Liver (tissue), 9 donors: Measurements from ENCODE around the gene PDXK. TPM values are rescaled to one million over a fixed set of nuclear protein-coding genes. Genes with fewer than 3 reads are reported as not detected.

ENCODE experiments used
- DNase-seq: peaks from one replicate; pipeline ENCODE4 v3.0.0-alpha.2; 2017; ENCODE audit warnings: low spot score
- H3K27ac ChIP-seq, 2 donors: one replicate each; pipeline ENCODE4 v1.7.0; 2013; ENCODE audit warnings: inconsistent platforms in 2 of 2, low read length in 2 of 2, control low read depth in 1 of 2, low read depth in 1 of 2, mild to moderate bottlenecking in 1 of 2
- H3K27me3 ChIP-seq, 4 donors: one replicate each; pipeline versions ENCODE4 v1.6.1 to v1.7.0; 2013; ENCODE audit warnings: low read length in 3 of 4, inconsistent platforms in 1 of 4, mild to moderate bottlenecking in 1 of 4, moderate library complexity in 1 of 4; ENCODE audit not compliant: control insufficient read depth in 4 of 4, insufficient read depth in 4 of 4
- H3K36me3 ChIP-seq, 4 donors: one replicate each; pipeline versions ENCODE4 v1.6.1 to v1.7.0; 2013; ENCODE audit warnings: low read length in 3 of 4, mild to moderate bottlenecking in 3 of 4, low read depth in 1 of 4, moderate library complexity in 1 of 4; ENCODE audit not compliant: control insufficient read depth in 4 of 4, insufficient read depth in 3 of 4
- H3K4me1 ChIP-seq, 4 donors: one replicate each; pipeline versions ENCODE4 v1.6.1 to v1.7.0; 2013; ENCODE audit warnings: low read length in 3 of 4, mild to moderate bottlenecking in 3 of 4, moderate library complexity in 1 of 4; ENCODE audit not compliant: control insufficient read depth in 4 of 4, insufficient read depth in 4 of 4
- H3K4me3 ChIP-seq, 3 donors: one replicate each; pipeline versions ENCODE4 v1.6.1 to v1.7.0; 2013; ENCODE audit warnings: low read length in 3 of 3, control low read depth in 1 of 3, low read depth in 1 of 3, mild to moderate bottlenecking in 1 of 3
- H3K9ac ChIP-seq, 2 donors: one replicate each; pipeline ENCODE4 v1.7.0; 2013; ENCODE audit warnings: low read length in 2 of 2, mild to moderate bottlenecking in 2 of 2, moderate library complexity in 2 of 2, control low read depth in 1 of 2, low read depth in 1 of 2
- H3K9me3 ChIP-seq, 4 donors: one replicate each; pipeline versions ENCODE4 v1.6.1 to v1.7.0; 2013; ENCODE audit warnings: low read length in 3 of 4; ENCODE audit not compliant: control insufficient read depth in 4 of 4
- ATF3 ChIP-seq: IDR thresholded peaks from 2 replicates; pipeline ENCODE4 v1.6.1; 2016; ENCODE audit warnings: antibody characterized with exemption
- CTCF ChIP-seq: fragments of 150-350 bp; IDR thresholded peaks from 2 replicates; pipeline ENCODE4 v1.5.1; 2017; ENCODE audit warnings: improper control_type of control experiment, low read depth, low read length; ENCODE audit not compliant: missing input control
- EGR1 ChIP-seq, 2 donors: IDR thresholded peaks; 2 replicates each; pipeline ENCODE4 v1.6.1; 2016 to 2018; ENCODE audit warnings: antibody characterized with exemption in 2 of 2, low read depth in 2 of 2
- FOXA1 ChIP-seq: IDR thresholded peaks from 2 replicates; pipeline ENCODE4 v1.6.1; 2016; ENCODE audit warnings: antibody characterized with exemption
- FOXA2 ChIP-seq: IDR thresholded peaks from 2 replicates; pipeline ENCODE4 v1.6.1; 2016; ENCODE audit warnings: antibody characterized with exemption
- GABPA ChIP-seq, 2 donors: IDR thresholded peaks in 1 of 2; conservative IDR thresholded peaks in 1 of 2; 2 replicates each; pipeline ENCODE4 v1.6.1; 2016; ENCODE audit warnings: antibody characterized with exemption in 2 of 2, mild to moderate bottlenecking in 1 of 2, moderate library complexity in 1 of 2
- HNF4A ChIP-seq, 2 donors: conservative IDR thresholded peaks; 2 replicates each; pipeline ENCODE4 v1.6.1; 2016; ENCODE audit warnings: antibody characterized with exemption in 2 of 2, mild to moderate bottlenecking in 2 of 2
- HNF4G ChIP-seq: IDR thresholded peaks from 2 replicates; pipeline ENCODE4 v1.6.1; 2016; ENCODE audit warnings: antibody characterized with exemption
- JUND ChIP-seq, 2 donors: IDR thresholded peaks; 2 replicates each; pipeline ENCODE4 v1.6.1; 2016; ENCODE audit warnings: antibody characterized with exemption in 2 of 2
- NR2F2 ChIP-seq: IDR thresholded peaks from 2 replicates; pipeline ENCODE4 v1.6.1; 2016; ENCODE audit warnings: antibody characterized with exemption
- RAD21 ChIP-seq, 2 donors: IDR thresholded peaks; 2 replicates each; pipeline ENCODE4 v1.6.1; 2016; ENCODE audit warnings: antibody characterized with exemption in 2 of 2, mild to moderate bottlenecking in 2 of 2
- REST ChIP-seq: IDR thresholded peaks from 2 replicates; pipeline ENCODE4 v1.6.1; 2016; ENCODE audit warnings: antibody characterized with exemption, mild to moderate bottlenecking
- RXRA ChIP-seq, 2 donors: IDR thresholded peaks; 2 replicates each; pipeline ENCODE4 v1.6.1; 2017 to 2018; ENCODE audit warnings: antibody characterized with exemption in 2 of 2, mild to moderate bottlenecking in 1 of 2
- SP1 ChIP-seq: IDR thresholded peaks from 2 replicates; pipeline ENCODE4 v1.6.1; 2018; ENCODE audit warnings: antibody characterized with exemption, mild to moderate bottlenecking
- YY1 ChIP-seq: IDR thresholded peaks from 2 replicates; pipeline ENCODE4 v1.6.1; 2016; ENCODE audit warnings: antibody characterized with exemption, mild to moderate bottlenecking
- ZBTB33 ChIP-seq: IDR thresholded peaks from 2 replicates; pipeline ENCODE4 v1.6.1; 2016; ENCODE audit warnings: antibody characterized with exemption
- WGBS: extraction: QIAGEN DNeasy Blood & Tissue Kit; methylation state at CpG from one replicate; pipeline ENCODE4 v1.1.7; 2013; 5-methylcytosine and 5-hydroxymethylcytosine counted together
- polyA plus RNA-seq, 2 donors: library from polyadenylated mRNA; stranded (reverse) in 1 of 2; unstranded in 1 of 2; fragments of 200-250 nt in 1 of 2; fragments of >200 nt in 1 of 2; fragmentation: Nextera tagmentation in 1 of 2; extraction: Ambion mirVana in 1 of 2; gene quantifications; one replicate each; pipeline versions ENCODE4 v1.2.1 to v1.2.3, GENCODE V29; 2013 to 2015
- total RNA-seq, 2 donors: library from RNA; depleted of rRNA; stranded (reverse); fragments of >200 nt; gene quantifications; one replicate each; pipeline ENCODE4 v1.2.3, GENCODE V29; 2014
- donor health status: healthy.
- donor health status: healthy.
- donor health status: healthy.
- donor health status: healthy.
- donor health status: healthy.

The PDXK gene
- total and polyA plus RNA-seq, 4 donors: 20.5 to 104 (median 34.9) TPM

- H3K4me1 ChIP-seq: peaks cover 0 to 11% (median 10%) of the 10 kb centered on the region in 4 donors
- no peaks in the 10 kb centered on the region for H3K27me3 ChIP-seq
- WGBS: 94% methylated on average over 14 of the region's 14 CpGs
- no peak overlapping the region for H3K27ac ChIP-seq
- no peak for DNase-seq
- H3K4me3 ChIP-seq: no peak overlapping the region
- TF ChIP-seq REST (no peak), RAD21 (IDR thresholded peaks at IDR 0.05) (no peak), FOXA1 (no peak), SP1 (no peak), EGR1 (IDR thresholded peaks at IDR 0.05; ENCODE audit: low read depth in 2 of 2) (no peak), GABPA (IDR thresholded peaks at IDR 0.05 in 1 of 2, conservative IDR thresholded peaks at IDR 0.05 in 1 of 2) (no peak), HNF4A (conservative IDR thresholded peaks at IDR 0.05) (no peak), HNF4G (no peak), NR2F2 (no peak), ZBTB33 (no peak), ATF3 (no peak), JUND (IDR thresholded peaks at IDR 0.05) (no peak), YY1 (no peak), FOXA2 (no peak), CTCF (no peak)
- peaks cover 10 to 64% (median 29%) of the 10 kb centered on the region in 4 donors for H3K36me3 ChIP-seq
- no peak overlapping the region for H3K9ac ChIP-seq
- no peaks in the 10 kb centered on the region for H3K9me3 ChIP-seq
These were observed 75.9 kb downstream of the PDXK start for GRCh38 chr21:43794857-43795256.

- Histone ChIP-seq H3K27me3 (no peaks in the 10 kb centered on the region), H3K36me3 (peaks cover 15 to 83% (median 37%) of the 10 kb centered on the region in 4 donors), H3K4me1 (no peaks in the 10 kb centered on the region), H3K9ac (no peak overlapping the region), H3K4me3 (no peak overlapping the region), H3K9me3 (no peaks in the 10 kb centered on the region), H3K27ac (no peak overlapping the region)
- no peak for DNase-seq
- 91% methylated on average over 19 of the region's 19 CpGs for WGBS
- TF ChIP-seq FOXA1 (no peak), SP1 (no peak), HNF4A (conservative IDR thresholded peaks at IDR 0.05) (no peak), NR2F2 (no peak), REST (no peak), YY1 (no peak), ATF3 (no peak), RXRA (IDR thresholded peaks at IDR 0.05) (no peak), RAD21 (IDR thresholded peaks at IDR 0.05) (no peak), EGR1 (IDR thresholded peaks at IDR 0.05; ENCODE audit: low read depth in 2 of 2) (no peak), CTCF (no peak), GABPA (IDR thresholded peaks at IDR 0.05 in 1 of 2, conservative IDR thresholded peaks at IDR 0.05 in 1 of 2) (no peak), FOXA2 (no peak)
These were observed 78.5 kb downstream of the PDXK start for GRCh38 chr21:43797415-43797814.
